Psoas muscle (tissue), 8 donors: ENCODE results near the gene PID1. TPM values are rescaled to one million over a fixed set of nuclear protein-coding genes. Genes with fewer than 3 reads are reported as not detected.
"Not testable (repeated sequence)": the region's sequence is repeated elsewhere in the genome, so short reads cannot be mapped to it uniquely, and the experiment has no call there.

Source experiments
- ATAC-seq, 4 donors: fragments of 200-7000 bp; cut with Tn5 transposase; one replicate each; pipeline ENCODE4 v1.9.1; 2020; ENCODE audit warnings: moderate library complexity in 3 of 4, mild to moderate bottlenecking in 2 of 4
- DNase-seq, 2 donors: peaks; one replicate each; pipeline ENCODE4 v3.0.0-alpha.2; 2020
- H3K27ac ChIP-seq: fragments of 200-600 bp; one replicate; pipeline ENCODE4 v1.8.0; 2022
- H3K27me3 ChIP-seq, 3 donors: fragments of 200-600 bp in 1 of 3; one replicate each; pipeline versions ENCODE4 v1.6.1 to v1.8.0; 2013 to 2022; ENCODE audit warnings: low read length in 2 of 3, mild to moderate bottlenecking in 2 of 3, moderate library complexity in 1 of 3; ENCODE audit not compliant: insufficient read depth in 3 of 3
- H3K36me3 ChIP-seq, 2 donors: fragments of 200-600 bp in 1 of 2; one replicate each; pipeline versions ENCODE4 v1.6.1 to v1.8.0; 2013 to 2022; ENCODE audit warnings: low read depth in 1 of 2, mild to moderate bottlenecking in 1 of 2, moderate library complexity in 1 of 2; ENCODE audit not compliant: insufficient read depth in 1 of 2
- H3K4me1 ChIP-seq: fragments of 200-600 bp; one replicate; pipeline ENCODE4 v1.8.0; 2022
- H3K4me3 ChIP-seq: fragments of 200-600 bp; one replicate; pipeline ENCODE4 v1.8.0; 2022; ENCODE audit warnings: mild to moderate bottlenecking
- H3K9me3 ChIP-seq: fragments of 200-600 bp; one replicate; pipeline ENCODE4 v1.8.0; 2022
- WGBS, 3 donors: extraction: QIAGEN DNeasy Blood & Tissue Kit; methylation state at CpG; one replicate each; pipeline versions ENCODE4 v1.1.6 to v1.1.7; 2013; 5-methylcytosine and 5-hydroxymethylcytosine counted together
- intact Hi-C, 2 donors: fragments of 100-400 bp; cut with DNase I; formaldehyde crosslinking; loops; one replicate each; pipeline versions ENCODE4 v1.11.0 to v1.14.2; 2022
- polyA plus RNA-seq, 3 donors: library from polyadenylated mRNA; stranded (reverse); fragments of 200-250 nt; gene quantifications; one replicate each; pipeline ENCODE4 v1.2.3, GENCODE V29; 2013
- total RNA-seq, 4 donors: library from RNA; stranded (reverse); fragmentation: NEBNext Ultra II Directional in 2 of 4; extraction: Animal tissue kit (Norgen Biotek cat#: 25700) in 2 of 4; gene quantifications; one replicate each; pipeline versions ENCODE4 v1.2.1 to v1.2.4, GENCODE V29; 2021 to 2023
- TF ChIP-seq, protein P1 (sequence below): fragments of 200-600 bp; IDR thresholded peaks from one replicate; pipeline ENCODE4 v1.8.0; 2022; ENCODE audit warnings: antibody characterized with exemption
- donor health status: healthy with polysubstance abuse.
- donor health status: DM: no; HTN: no; CAD: no; lungs with moderate emphysema.
- donor health status: Bipolar disorder and iron deficiency.
- donor health status: healthy.
- donor health status: DM: yes; HTN: yes; CAD: no.
- donor health status: DM: no; HTN: no; CAD: no.
- donor health status: DM: no; HTN: no; CAD: no.
- donor health status: DM: yes; HTN: yes; CAD: no.

The PID1 gene
- total and polyA plus RNA-seq, 7 donors: 4.3 to 10.6 (median 6.6) TPM

DNA sequence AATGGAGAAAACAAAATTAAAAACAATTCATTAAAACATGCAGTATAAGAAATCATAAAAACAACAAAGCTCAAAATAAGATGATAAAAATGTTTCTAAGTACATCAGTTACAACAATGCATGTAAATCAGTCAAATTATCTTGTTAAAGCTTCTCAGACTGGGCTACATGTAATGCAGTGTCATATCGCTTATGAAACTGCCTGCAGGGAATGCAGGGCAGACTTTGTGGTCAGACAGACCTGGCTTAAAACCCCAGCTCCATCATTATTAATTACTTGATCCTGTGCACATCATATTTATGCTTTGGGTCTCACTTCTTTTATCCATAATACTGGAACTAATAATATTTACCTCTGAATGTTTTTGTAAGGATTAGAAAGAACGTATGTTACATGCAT, 74.6 kb downstream of the PID1 start:
- DNase-seq: no peak
- Histone ChIP-seq H3K4me1 (no peaks in the 10 kb centered on the region), H3K36me3 (no peaks in the 10 kb centered on the region), H3K27me3 (no peaks in the 10 kb centered on the region), H3K9me3 (no peaks in the 10 kb centered on the region), H3K27ac (no peak overlapping the region), H3K4me3 (no peak overlapping the region)
- intact Hi-C loops: no loop called here
- 64 to 76% (median 65%) methylated on average over 2 of the region's 2 CpGs for WGBS, 3 donors
- no peak for ATAC-seq
- TF ChIP-seq, protein P1, sequence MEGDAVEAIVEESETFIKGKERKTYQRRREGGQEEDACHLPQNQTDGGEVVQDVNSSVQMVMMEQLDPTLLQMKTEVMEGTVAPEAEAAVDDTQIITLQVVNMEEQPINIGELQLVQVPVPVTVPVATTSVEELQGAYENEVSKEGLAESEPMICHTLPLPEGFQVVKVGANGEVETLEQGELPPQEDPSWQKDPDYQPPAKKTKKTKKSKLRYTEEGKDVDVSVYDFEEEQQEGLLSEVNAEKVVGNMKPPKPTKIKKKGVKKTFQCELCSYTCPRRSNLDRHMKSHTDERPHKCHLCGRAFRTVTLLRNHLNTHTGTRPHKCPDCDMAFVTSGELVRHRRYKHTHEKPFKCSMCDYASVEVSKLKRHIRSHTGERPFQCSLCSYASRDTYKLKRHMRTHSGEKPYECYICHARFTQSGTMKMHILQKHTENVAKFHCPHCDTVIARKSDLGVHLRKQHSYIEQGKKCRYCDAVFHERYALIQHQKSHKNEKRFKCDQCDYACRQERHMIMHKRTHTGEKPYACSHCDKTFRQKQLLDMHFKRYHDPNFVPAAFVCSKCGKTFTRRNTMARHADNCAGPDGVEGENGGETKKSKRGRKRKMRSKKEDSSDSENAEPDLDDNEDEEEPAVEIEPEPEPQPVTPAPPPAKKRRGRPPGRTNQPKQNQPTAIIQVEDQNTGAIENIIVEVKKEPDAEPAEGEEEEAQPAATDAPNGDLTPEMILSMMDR: no peak

DNA sequence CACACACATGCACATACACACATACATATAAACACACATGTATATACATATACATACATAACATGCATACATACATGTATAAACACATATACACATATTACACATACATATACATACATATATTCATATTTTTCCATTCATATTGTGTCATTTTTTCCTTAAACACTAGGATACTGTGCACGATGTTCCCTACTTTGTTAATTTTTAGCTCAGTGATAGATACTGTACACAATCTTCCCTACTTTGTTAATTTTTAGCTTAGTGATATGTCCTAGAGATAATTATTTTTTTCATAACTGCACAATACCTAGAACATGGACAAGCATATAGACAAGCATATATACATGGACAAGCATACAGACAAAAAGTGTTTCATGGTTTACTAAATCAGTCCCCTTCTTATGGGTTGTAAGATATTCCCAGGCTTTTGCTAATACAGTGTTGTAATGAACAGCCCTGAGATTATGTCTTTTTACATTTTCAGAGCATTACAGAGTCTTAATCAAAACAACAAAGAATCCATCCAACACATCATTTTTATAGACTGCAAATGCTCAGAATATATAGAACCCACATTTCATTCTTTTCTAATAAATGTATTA, 75.6 kb downstream of the PID1 start:
- TF ChIP-seq, protein P1: no peak
- DNase-seq (no peak), ATAC-seq (no peak)
- no peaks in the 10 kb centered on the region for H3K27me3 ChIP-seq
- H3K4me1 ChIP-seq: no peaks in the 10 kb centered on the region
- H3K36me3 ChIP-seq: no peaks in the 10 kb centered on the region
- WGBS, 3 donors: 87 to 93% (median 90%) methylated on average over 1 of the region's 1 CpG
- intact Hi-C loops: no loop called here
- no peak overlapping the region for H3K4me3 ChIP-seq
- no peaks in the 10 kb centered on the region for H3K9me3 ChIP-seq
- no peak overlapping the region for H3K27ac ChIP-seq

- DNase-seq (no peak), ATAC-seq (no peak)
- Histone ChIP-seq H3K27ac (no peak overlapping the region), H3K9me3 (no peaks in the 10 kb centered on the region), H3K4me1 (no peaks in the 10 kb centered on the region), H3K4me3 (no peak overlapping the region), H3K27me3 (no peaks in the 10 kb centered on the region), H3K36me3 (no peaks in the 10 kb centered on the region)
- TF ChIP-seq, protein P1: no peak
- 64 to 81% (median 69%) methylated on average over 3 of the region's 3 CpGs for WGBS, 3 donors
- intact Hi-C loops: no loop called here
Measured at GRCh38 chr2:229193281-229193680, 77.8 kb downstream of the PID1 start.

- TF ChIP-seq, protein P1: no peak
- no peak for ATAC-seq
Measured at GRCh38 chr2:229191413-229191812, 79.7 kb downstream of the PID1 start.

GRCh38 chr2:229187123-229187522, 84.0 kb downstream of the PID1 start:
- H3K4me1 ChIP-seq, H3K27me3 ChIP-seq, ATAC-seq, H3K4me3 ChIP-seq, H3K9me3 ChIP-seq, DNase-seq, H3K27ac ChIP-seq, H3K36me3 ChIP-seq, intact Hi-C loops: not testable (repeated sequence)
- 63 to 79% (median 67%) methylated on average over 4 of the region's 4 CpGs for WGBS, 3 donors

More at GRCh38 chr2:229191413-229191812, 79.7 kb downstream of the PID1 start:
- H3K27ac ChIP-seq: no peak overlapping the region
- no peak for DNase-seq
- no peaks in the 10 kb centered on the region for H3K36me3 ChIP-seq
- H3K27me3 ChIP-seq: no peaks in the 10 kb centered on the region
- WGBS, 3 donors: 76 to 93% (median 92%) methylated on average over 1 of the region's 1 CpG
- H3K4me3 ChIP-seq: no peak overlapping the region
- H3K9me3 ChIP-seq: peaks cover 3% of the 10 kb centered on the region
- intact Hi-C loops: no loop called here
- no peaks in the 10 kb centered on the region for H3K4me1 ChIP-seq
